Measurements from ENCODE around the gene FAXDC2. TPM values are rescaled to one million over a fixed set of nuclear protein-coding genes. Genes with fewer than 3 reads are reported as not detected.
"Not testable (repeated sequence)": the region's sequence is repeated elsewhere in the genome, so short reads cannot be mapped to it uniquely, and the experiment has no call there.

The FAXDC2 gene
- total RNA-seq, 1 donor = 17.4 TPM

- H3K4me3 ChIP-seq (ENCODE audit: low read depth, low read length) = no peak overlapping the region
- no peak for TF ChIP-seq CTCF (IDR thresholded peaks at IDR 0.05; ENCODE audit: insufficient read depth, low read length)
- no peak for DNase-seq (ENCODE audit: low read depth)
Observed at GRCh38 chr5:154834053-154834452, 16.4 kb downstream of the FAXDC2 start.

- H3K4me3 ChIP-seq (ENCODE audit: low read depth, low read length); DNase-seq (ENCODE audit: low read depth): not testable (repeated sequence)
Observed at GRCh38 chr5:154832804-154833203, 17.6 kb downstream of the FAXDC2 start.

- no peak for TF ChIP-seq CTCF (IDR thresholded peaks at IDR 0.05; ENCODE audit: insufficient read depth, low read length)
- no peak for DNase-seq (ENCODE audit: low read depth)
- no peak overlapping the region for H3K4me3 ChIP-seq (ENCODE audit: low read depth, low read length)
Observed at GRCh38 chr5:154831451-154831850, 19.0 kb downstream of the FAXDC2 start.

GRCh38 chr5:154830596-154830995 is 19.8 kb downstream of the FAXDC2 start:
- DNase-seq (ENCODE audit: low read depth) = no peak
- H3K4me3 ChIP-seq (ENCODE audit: low read depth, low read length) = no peak overlapping the region
- TF ChIP-seq CTCF (IDR thresholded peaks at IDR 0.05; ENCODE audit: insufficient read depth, low read length) = no peak

- DNase-seq (ENCODE audit: low read depth) = no peak
- no peak overlapping the region for H3K4me3 ChIP-seq (ENCODE audit: low read depth, low read length)
- TF ChIP-seq CTCF (IDR thresholded peaks at IDR 0.05; ENCODE audit: insufficient read depth, low read length) = no peak
Observed at GRCh38 chr5:154830219-154830595, 20.2 kb downstream of the FAXDC2 start.

- no peak overlapping the region for H3K4me3 ChIP-seq (ENCODE audit: low read depth, low read length)
- no peak for DNase-seq (ENCODE audit: low read depth)
- no peak for TF ChIP-seq CTCF (IDR thresholded peaks at IDR 0.05; ENCODE audit: insufficient read depth, low read length)
Observed at GRCh38 chr5:154829589-154830218, 20.7 kb downstream of the FAXDC2 start.

GRCh38 chr5:154829181-154829588 is 21.2 kb downstream of the FAXDC2 start:
- no peak overlapping the region for H3K4me3 ChIP-seq (ENCODE audit: low read depth, low read length)
- no peak for DNase-seq (ENCODE audit: low read depth)
- TF ChIP-seq CTCF (IDR thresholded peaks at IDR 0.05; ENCODE audit: insufficient read depth, low read length) = no peak
